NT2/D1 (cell line): ENCODE data around the gene FFAR1.
"Not testable (repeated sequence)": the region's sequence is repeated elsewhere in the genome, so short reads cannot be mapped to it uniquely, and the experiment has no call there.

ENCODE experiments used
- DNase-seq: peaks from one replicate; pipeline ENCODE4 v3.0.0-alpha.2; 2011; ENCODE audit warnings: low read depth, low spot score
- H3K27me3 ChIP-seq: 2 replicates; pipeline ENCODE4 v1.6.0; 2011; ENCODE audit warnings: mild to moderate bottlenecking; ENCODE audit not compliant: insufficient read length, insufficient read depth
- H3K36me3 ChIP-seq: 2 replicates; pipeline ENCODE4 v1.6.1; 2011; ENCODE audit warnings: mild to moderate bottlenecking, low read length, mixed read lengths; ENCODE audit not compliant: insufficient read depth, insufficient read length
- H3K4me1 ChIP-seq: 2 replicates; pipeline ENCODE4 v1.5.1; 2011; ENCODE audit not compliant: insufficient read depth, insufficient read length
- H3K4me3 ChIP-seq: 2 replicates; pipeline ENCODE4 v1.5.1; 2011; ENCODE audit warnings: low read depth; ENCODE audit not compliant: insufficient read length
- H3K9ac ChIP-seq: 2 replicates; pipeline ENCODE4 v1.6.0; 2011; ENCODE audit warnings: low read depth; ENCODE audit not compliant: insufficient read length
- H3K9me3 ChIP-seq: 2 replicates; pipeline ENCODE4 v1.5.1; 2011; ENCODE audit warnings: mild to moderate bottlenecking, low read length; ENCODE audit not compliant: insufficient read depth
- SUZ12 ChIP-seq: IDR thresholded peaks from 2 replicates; pipeline ENCODE4 v1.6.1; 2011; ENCODE audit not compliant: insufficient read length, insufficient read depth; ENCODE audit errors: extremely low read depth
- YY1 ChIP-seq: IDR thresholded peaks from 2 replicates; pipeline ENCODE4 v1.6.1; 2011; ENCODE audit not compliant: insufficient read length, insufficient read depth
- ZNF274 ChIP-seq: IDR thresholded peaks from 2 replicates; pipeline ENCODE4 v1.6.1; 2011; ENCODE audit warnings: mild to moderate bottlenecking, low read depth, low read length

Gene FFAR1

DNA sequence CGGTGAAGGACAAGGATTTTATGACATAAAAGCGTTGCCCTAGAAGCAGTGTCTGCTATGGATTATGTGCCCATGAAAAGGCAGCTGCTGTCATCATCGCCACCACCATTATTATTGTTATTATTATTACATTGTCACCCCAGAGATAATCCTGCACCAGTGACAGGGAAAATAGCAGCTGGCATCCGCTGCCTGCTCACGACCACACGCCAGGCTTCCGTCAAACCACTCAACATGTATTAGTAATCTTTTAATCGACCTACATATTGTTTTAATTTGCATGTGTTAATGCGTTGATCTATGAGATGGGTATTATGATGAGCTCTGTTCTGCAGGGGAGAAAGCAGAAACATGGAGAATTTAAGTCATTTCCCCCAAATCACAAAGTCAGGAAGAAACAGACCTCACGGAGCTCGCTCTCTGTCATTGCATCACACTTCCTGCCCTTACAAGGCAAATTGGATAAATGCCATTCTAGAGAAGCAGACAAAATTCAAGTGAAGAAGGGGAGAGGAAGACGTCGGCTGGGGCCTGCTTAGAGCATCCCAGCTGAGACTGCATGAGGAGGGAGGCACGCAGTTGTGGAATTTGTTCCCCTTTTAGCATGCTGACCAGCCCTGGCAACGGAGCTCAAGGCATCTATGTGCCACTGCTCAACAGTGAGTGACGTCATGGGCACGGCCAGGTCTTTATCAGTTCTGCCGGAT lies 10.3 kb downstream of the FFAR1 start, which contains the start of gene FFAR3:
FFAR3 (plus strand) TSS at position 594 of the 707 bp plus-strand sequence. CDS start 431 bp downstream, outside the sequence.
- Histone ChIP-seq H3K4me3 (no peak within 1 kb of the TSS), H3K9me3 (no peaks in the 10 kb centered on the region), H3K4me1 (no peaks in the 10 kb centered on the region), H3K36me3 (no peaks in the 10 kb centered on the region), H3K9ac (no peak within 1 kb of the TSS), H3K27me3 (no peaks in the 10 kb centered on the region)
- no peak for DNase-seq
- TF ChIP-seq SUZ12 (no peak), YY1 (no peak), ZNF274 (no peak)

DNA sequence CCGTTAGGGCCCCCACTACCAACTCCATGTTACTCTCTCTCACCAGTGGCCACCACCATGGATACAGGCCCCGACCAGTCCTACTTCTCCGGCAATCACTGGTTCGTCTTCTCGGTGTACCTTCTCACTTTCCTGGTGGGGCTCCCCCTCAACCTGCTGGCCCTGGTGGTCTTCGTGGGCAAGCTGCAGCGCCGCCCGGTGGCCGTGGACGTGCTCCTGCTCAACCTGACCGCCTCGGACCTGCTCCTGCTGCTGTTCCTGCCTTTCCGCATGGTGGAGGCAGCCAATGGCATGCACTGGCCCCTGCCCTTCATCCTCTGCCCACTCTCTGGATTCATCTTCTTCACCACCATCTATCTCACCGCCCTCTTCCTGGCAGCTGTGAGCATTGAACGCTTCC lies 11.1 kb downstream of the FFAR1 start:
- not testable (repeated sequence) for H3K4me1 ChIP-seq, H3K9ac ChIP-seq, DNase-seq, H3K36me3 ChIP-seq, H3K27me3 ChIP-seq, H3K4me3 ChIP-seq, H3K9me3 ChIP-seq

DNA sequence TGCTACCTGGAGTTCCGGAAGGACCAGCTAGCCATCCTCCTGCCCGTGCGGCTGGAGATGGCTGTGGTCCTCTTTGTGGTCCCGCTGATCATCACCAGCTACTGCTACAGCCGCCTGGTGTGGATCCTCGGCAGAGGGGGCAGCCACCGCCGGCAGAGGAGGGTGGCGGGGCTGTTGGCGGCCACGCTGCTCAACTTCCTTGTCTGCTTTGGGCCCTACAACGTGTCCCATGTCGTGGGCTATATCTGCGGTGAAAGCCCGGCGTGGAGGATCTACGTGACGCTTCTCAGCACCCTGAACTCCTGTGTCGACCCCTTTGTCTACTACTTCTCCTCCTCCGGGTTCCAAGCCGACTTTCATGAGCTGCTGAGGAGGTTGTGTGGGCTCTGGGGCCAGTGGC lies 11.7 kb downstream of the FFAR1 start:
- H3K9me3 ChIP-seq, DNase-seq, H3K27me3 ChIP-seq, H3K9ac ChIP-seq, H3K36me3 ChIP-seq, H3K4me3 ChIP-seq, H3K4me1 ChIP-seq: not testable (repeated sequence)

DNA sequence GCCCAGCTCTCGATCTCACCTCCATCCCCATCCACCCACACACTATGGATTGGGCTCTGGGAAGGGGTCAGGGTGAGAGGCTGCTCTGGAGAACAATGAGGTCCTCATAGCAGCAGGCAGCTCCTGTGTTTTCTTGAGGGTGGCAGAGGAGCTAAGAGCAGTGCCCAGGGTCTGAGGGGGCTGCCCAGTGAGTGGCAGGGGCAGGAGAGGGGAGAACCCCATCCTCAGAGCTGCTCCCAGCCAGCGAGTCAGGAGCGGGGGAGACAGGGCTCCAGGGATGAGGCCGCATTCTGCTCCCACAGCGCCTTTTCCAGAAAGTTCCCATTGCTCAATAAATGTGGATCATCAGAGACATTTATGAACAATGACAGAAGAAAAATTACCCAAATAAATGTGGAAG lies 12.4 kb downstream of the FFAR1 start:
- H3K4me3 ChIP-seq, H3K27me3 ChIP-seq, H3K4me1 ChIP-seq, H3K36me3 ChIP-seq, H3K9ac ChIP-seq, H3K9me3 ChIP-seq, DNase-seq: not testable (repeated sequence)

DNA sequence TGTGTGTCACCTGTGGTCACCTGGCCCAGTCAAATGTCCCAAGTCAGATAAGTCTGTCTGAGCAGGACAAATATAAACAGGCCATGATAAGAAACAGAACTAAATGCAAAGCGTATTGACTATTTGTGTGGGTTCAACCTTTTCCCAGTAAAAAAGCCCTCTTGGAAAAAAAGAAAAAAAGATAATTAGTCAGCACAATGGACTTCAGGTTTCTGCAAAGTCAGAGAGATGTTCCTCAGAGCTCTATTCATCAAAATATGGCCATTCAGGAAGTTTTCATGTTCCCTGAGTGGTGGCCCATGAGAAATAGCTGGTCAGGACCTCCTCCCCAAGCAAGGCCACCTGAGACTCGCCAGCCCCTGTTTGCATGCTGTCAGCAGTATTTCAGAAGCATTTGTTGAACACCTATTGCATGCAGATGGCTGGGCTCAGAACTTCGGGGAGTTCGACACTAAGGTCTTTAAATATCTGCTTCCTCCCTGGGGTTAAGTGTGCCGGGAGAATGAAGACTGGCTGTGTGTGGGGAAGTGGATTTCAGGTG lies 13.2 kb downstream of the FFAR1 start:
- no peak for DNase-seq
- Histone ChIP-seq H3K4me3 (no peak overlapping the region), H3K27me3 (no peaks in the 10 kb centered on the region), H3K9ac (no peak overlapping the region), H3K4me1 (peaks cover 3% of the 10 kb centered on the region), H3K9me3 (no peaks in the 10 kb centered on the region), H3K36me3 (no peaks in the 10 kb centered on the region)
- TF ChIP-seq ZNF274 (no peak), SUZ12 (no peak), YY1 (no peak)

DNA sequence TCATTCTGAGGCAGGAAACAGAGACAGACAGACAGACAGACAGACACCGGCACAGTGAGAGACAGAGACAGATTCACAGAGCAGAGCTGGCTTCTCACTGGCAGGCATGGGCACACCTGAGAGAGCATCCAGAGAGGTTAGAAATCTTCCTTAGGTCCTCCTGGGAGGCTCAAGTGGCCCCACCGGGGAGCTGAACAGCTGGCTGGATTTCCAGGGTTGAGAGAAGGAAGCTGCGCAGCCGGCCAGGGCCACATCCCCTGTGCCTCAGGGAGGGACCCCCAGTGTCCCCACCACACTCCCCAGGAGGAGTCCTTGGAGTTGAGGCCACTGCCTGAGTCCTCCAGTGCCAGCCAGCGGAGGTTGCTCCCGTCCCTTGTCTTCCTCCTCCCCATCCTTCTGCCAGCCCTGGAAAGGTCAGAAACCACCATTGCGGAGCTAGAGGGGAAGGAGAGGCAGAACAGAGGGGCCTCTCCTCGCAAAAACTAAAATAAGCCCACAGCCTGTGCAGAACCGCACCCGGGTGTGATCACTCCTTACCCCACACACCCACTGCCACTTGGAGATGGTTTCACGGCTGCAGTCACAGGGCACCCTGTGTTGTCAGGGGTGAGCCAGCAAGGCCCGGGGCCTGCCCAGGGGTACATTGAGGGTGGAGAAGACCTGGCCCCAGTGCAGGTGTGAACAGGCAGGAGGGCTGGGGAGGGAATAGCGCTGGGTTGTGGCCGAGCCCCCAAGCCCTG lies 14.7 kb downstream of the FFAR1 start:
- Histone ChIP-seq H3K4me3 (no peak overlapping the region), H3K9me3 (no peaks in the 10 kb centered on the region), H3K36me3 (no peaks in the 10 kb centered on the region), H3K4me1 (peaks cover 3% of the 10 kb centered on the region), H3K9ac (no peak overlapping the region), H3K27me3 (no peaks in the 10 kb centered on the region)
- DNase-seq: no peak
- TF ChIP-seq YY1 (no peak), SUZ12 (no peak), ZNF274 (no peak)

DNA sequence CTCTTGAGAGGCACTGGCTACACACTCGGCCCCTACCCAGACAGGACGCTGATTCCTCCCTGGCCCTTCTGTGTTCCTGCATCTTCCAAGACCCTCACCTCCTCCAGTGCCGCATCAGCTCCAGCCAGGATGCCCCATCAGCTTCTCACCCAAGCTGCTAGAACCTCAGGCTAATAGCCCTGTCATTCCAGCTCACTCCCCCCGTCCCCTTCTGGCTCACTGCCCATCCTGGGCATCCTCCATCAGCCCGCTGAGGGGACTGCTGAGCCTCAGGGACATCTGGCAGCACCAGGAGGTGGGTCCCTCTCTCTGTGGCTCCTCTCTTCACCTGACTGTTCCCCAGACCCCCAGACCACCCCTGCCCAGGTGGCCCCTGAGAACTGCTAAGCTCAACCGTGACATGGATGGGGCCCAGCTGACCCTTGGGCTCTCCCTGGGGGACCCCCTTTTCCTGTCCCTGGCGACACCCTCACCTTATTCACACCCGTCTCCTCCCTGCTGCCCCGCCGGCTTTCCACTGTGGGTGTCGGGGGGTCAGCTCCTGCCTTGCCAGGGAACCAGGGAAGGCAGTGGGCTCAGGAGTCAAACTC lies 15.4 kb downstream of the FFAR1 start:
- H3K27me3 ChIP-seq: no peaks in the 10 kb centered on the region

More for the DNA sequence above, 15.4 kb downstream of the FFAR1 start:
- H3K36me3 ChIP-seq: no peaks in the 10 kb centered on the region
- DNase-seq: no peak
- peaks cover 3% of the 10 kb centered on the region for H3K4me1 ChIP-seq
- no peaks in the 10 kb centered on the region for H3K9me3 ChIP-seq
- TF ChIP-seq ZNF274: no peak
- no peak for TF ChIP-seq SUZ12
- H3K9ac ChIP-seq: no peak overlapping the region
- H3K4me3 ChIP-seq: no peak overlapping the region
